SK-N-SH treated with all-trans-retinoic acid at 6 μM for 48 hours (cell line): Measurements from ENCODE around the gene UTS2.

Experiments used
- ATAC-seq: fragments of 200-7000 bp; cut with Tn5 transposase; 3 replicates; pipeline ENCODE4 v1.9.1; 2020; ENCODE audit warnings: mild to moderate bottlenecking, moderate library complexity
- BACH2 ChIP-seq: fragments of 250-450 bp; sonication (Bioruptor Pico); IDR thresholded peaks from 2 replicates; pipeline ENCODE4 v1.9.0; 2021; ENCODE audit warnings: mild to moderate bottlenecking, borderline replicate concordance
- CREB5 ChIP-seq: fragments of 250-450 bp; sonication (Bioruptor Pico); IDR thresholded peaks from 2 replicates; pipeline ENCODE4 v1.5.1; 2020; ENCODE audit warnings: low read depth, mild to moderate bottlenecking, moderate library complexity
- CSDC2 ChIP-seq: fragments of 250-450 bp; sonication (Bioruptor Pico); IDR thresholded peaks from 2 replicates; pipeline ENCODE4 v1.5.0; 2020; ENCODE audit warnings: mild to moderate bottlenecking, moderate library complexity
- ESRRG ChIP-seq: fragments of 250-450 bp; sonication (Bioruptor Pico); IDR thresholded peaks from 2 replicates; pipeline ENCODE4 v1.6.1; 2021; ENCODE audit warnings: mild to moderate bottlenecking
- GLIS3 ChIP-seq: fragments of 250-450 bp; sonication (Bioruptor Pico); IDR thresholded peaks from 2 replicates; pipeline ENCODE4 v1.5.0; 2020; ENCODE audit warnings: mild to moderate bottlenecking, moderate library complexity
- ISL1 ChIP-seq: fragments of 250-450 bp; sonication (Bioruptor Pico); IDR thresholded peaks from 2 replicates; pipeline ENCODE4 v2.1.2; 2022; ENCODE audit warnings: mild to moderate bottlenecking, moderate library complexity
- OSR1 ChIP-seq: fragments of 250-450 bp; sonication (Bioruptor Pico); IDR thresholded peaks from 2 replicates; pipeline ENCODE4 v1.8.0; 2022; ENCODE audit warnings: moderate library complexity, mild to moderate bottlenecking, inconsistent platforms
- PATZ1 ChIP-seq: fragments of 250-450 bp; sonication (Bioruptor Pico); IDR thresholded peaks from 2 replicates; pipeline ENCODE4 v1.8.0; 2020; ENCODE audit warnings: mild to moderate bottlenecking, moderate library complexity, borderline replicate concordance
- POU6F1 ChIP-seq: fragments of 250-450 bp; sonication (Bioruptor Pico); IDR thresholded peaks from 2 replicates; pipeline ENCODE4 v1.8.0; 2021; ENCODE audit warnings: low read depth, mild to moderate bottlenecking, moderate library complexity, borderline replicate concordance
- PPARA ChIP-seq: fragments of 250-450 bp; sonication (Bioruptor Pico); IDR thresholded peaks from 2 replicates; pipeline ENCODE4 v1.5.0; 2020; ENCODE audit warnings: mild to moderate bottlenecking, borderline replicate concordance
- RARB ChIP-seq: fragments of 250-450 bp; sonication (Bioruptor Pico); IDR thresholded peaks from 2 replicates; pipeline ENCODE4 v1.8.0; 2021; ENCODE audit warnings: mild to moderate bottlenecking, moderate library complexity
- SNAI2 ChIP-seq: fragments of 250-450 bp; sonication (Bioruptor Pico); IDR thresholded peaks from 2 replicates; pipeline ENCODE4 v1.5.0; 2020; ENCODE audit warnings: mild to moderate bottlenecking, moderate library complexity
- TCF4 ChIP-seq: fragments of 250-450 bp; sonication (Bioruptor Pico); IDR thresholded peaks from 2 replicates; pipeline ENCODE4 v1.8.0; 2021; ENCODE audit warnings: mild to moderate bottlenecking, moderate library complexity, borderline replicate concordance
- TOX ChIP-seq: fragments of 250-450 bp; sonication (Bioruptor Pico); IDR thresholded peaks from 2 replicates; pipeline ENCODE4 v1.8.0; 2021; ENCODE audit warnings: mild to moderate bottlenecking, moderate library complexity, borderline replicate concordance
- ZC3H10 ChIP-seq: fragments of 250-450 bp; sonication (Bioruptor Pico); IDR thresholded peaks from 2 replicates; pipeline ENCODE4 v1.5.1; 2021; ENCODE audit warnings: mild to moderate bottlenecking, moderate library complexity
- ZFP3 ChIP-seq: fragments of 250-450 bp; sonication (Bioruptor Pico); IDR thresholded peaks from 2 replicates; pipeline ENCODE4 v1.5.0; 2020; ENCODE audit warnings: mild to moderate bottlenecking, moderate library complexity
- ZFP30 ChIP-seq: fragments of 450-650 bp; formaldehyde crosslinking; IDR thresholded peaks from 2 replicates; pipeline ENCODE4 v1.5.0; 2022; ENCODE audit warnings: mild to moderate bottlenecking, moderate library complexity
- ZNF565 ChIP-seq: fragments of 450-650 bp; formaldehyde crosslinking; conservative IDR thresholded peaks from 2 replicates; pipeline ENCODE4 v1.5.0; 2020; ENCODE audit warnings: low read depth, mild to moderate bottlenecking, moderate library complexity
- ZNF70 ChIP-seq: fragments of 450-650 bp; formaldehyde crosslinking; IDR thresholded peaks from 2 replicates; pipeline ENCODE4 v1.5.0; 2020; ENCODE audit warnings: mild to moderate bottlenecking, moderate library complexity
- ZNF8 ChIP-seq: fragments of 450-650 bp; formaldehyde crosslinking; IDR thresholded peaks from 2 replicates; pipeline ENCODE4 v1.5.0; 2020; ENCODE audit warnings: mild to moderate bottlenecking, moderate library complexity
- TF ChIP-seq, protein P1 (sequence below): fragments of 250-450 bp; sonication (Bioruptor Pico); IDR thresholded peaks from 2 replicates; pipeline ENCODE4 v1.5.0; 2020; ENCODE audit warnings: mild to moderate bottlenecking, moderate library complexity
- TF ChIP-seq, protein P2 (sequence below): fragments of 250-450 bp; sonication (Bioruptor Pico); IDR thresholded peaks from 2 replicates; pipeline ENCODE4 v1.5.1; 2021; ENCODE audit warnings: mild to moderate bottlenecking, moderate library complexity

The UTS2 gene

GRCh38 chr1:7809742-7810141 is 43.1 kb downstream of the UTS2 start:
- no peak for TF ChIP-seq OSR1 (CRISPR knock-in tag)
- TF ChIP-seq ESRRG (CRISPR knock-in tag): no peak
- TF ChIP-seq ZC3H10 (CRISPR knock-in tag): no peak
- no peak for TF ChIP-seq TOX (CRISPR knock-in tag)
- no peak for TF ChIP-seq PATZ1 (CRISPR knock-in tag)
- TF ChIP-seq CREB5 (CRISPR knock-in tag): no peak
- TF ChIP-seq CSDC2: no peak
- TF ChIP-seq PPARA (CRISPR knock-in tag): no peak
- TF ChIP-seq, protein P1, sequence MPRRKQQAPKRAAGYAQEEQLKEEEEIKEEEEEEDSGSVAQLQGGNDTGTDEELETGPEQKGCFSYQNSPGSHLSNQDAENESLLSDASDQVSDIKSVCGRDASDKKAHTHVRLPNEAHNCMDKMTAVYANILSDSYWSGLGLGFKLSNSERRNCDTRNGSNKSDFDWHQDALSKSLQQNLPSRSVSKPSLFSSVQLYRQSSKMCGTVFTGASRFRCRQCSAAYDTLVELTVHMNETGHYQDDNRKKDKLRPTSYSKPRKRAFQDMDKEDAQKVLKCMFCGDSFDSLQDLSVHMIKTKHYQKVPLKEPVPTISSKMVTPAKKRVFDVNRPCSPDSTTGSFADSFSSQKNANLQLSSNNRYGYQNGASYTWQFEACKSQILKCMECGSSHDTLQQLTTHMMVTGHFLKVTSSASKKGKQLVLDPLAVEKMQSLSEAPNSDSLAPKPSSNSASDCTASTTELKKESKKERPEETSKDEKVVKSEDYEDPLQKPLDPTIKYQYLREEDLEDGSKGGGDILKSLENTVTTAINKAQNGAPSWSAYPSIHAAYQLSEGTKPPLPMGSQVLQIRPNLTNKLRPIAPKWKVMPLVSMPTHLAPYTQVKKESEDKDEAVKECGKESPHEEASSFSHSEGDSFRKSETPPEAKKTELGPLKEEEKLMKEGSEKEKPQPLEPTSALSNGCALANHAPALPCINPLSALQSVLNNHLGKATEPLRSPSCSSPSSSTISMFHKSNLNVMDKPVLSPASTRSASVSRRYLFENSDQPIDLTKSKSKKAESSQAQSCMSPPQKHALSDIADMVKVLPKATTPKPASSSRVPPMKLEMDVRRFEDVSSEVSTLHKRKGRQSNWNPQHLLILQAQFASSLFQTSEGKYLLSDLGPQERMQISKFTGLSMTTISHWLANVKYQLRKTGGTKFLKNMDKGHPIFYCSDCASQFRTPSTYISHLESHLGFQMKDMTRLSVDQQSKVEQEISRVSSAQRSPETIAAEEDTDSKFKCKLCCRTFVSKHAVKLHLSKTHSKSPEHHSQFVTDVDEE: no peak
- no peak for TF ChIP-seq SNAI2 (CRISPR knock-in tag)
- no peak for TF ChIP-seq ZNF70 (CRISPR knock-in tag)
- no peak for TF ChIP-seq ZFP30 (CRISPR knock-in tag)
- TF ChIP-seq, protein P2, sequence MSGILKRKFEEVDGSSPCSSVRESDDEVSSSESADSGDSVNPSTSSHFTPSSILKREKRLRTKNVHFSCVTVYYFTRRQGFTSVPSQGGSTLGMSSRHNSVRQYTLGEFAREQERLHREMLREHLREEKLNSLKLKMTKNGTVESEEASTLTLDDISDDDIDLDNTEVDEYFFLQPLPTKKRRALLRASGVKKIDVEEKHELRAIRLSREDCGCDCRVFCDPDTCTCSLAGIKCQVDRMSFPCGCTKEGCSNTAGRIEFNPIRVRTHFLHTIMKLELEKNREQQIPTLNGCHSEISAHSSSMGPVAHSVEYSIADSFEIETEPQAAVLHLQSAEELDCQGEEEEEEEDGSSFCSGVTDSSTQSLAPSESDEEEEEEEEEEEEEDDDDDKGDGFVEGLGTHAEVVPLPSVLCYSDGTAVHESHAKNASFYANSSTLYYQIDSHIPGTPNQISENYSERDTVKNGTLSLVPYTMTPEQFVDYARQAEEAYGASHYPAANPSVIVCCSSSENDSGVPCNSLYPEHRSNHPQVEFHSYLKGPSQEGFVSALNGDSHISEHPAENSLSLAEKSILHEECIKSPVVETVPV: no peak
- TF ChIP-seq ISL1 (CRISPR knock-in tag): no peak
- TF ChIP-seq RARB (CRISPR knock-in tag): no peak
- no peak for TF ChIP-seq TCF4 (CRISPR knock-in tag)
- no peak for TF ChIP-seq ZNF8 (CRISPR knock-in tag)
- TF ChIP-seq, all 23 proteins: peak for 0
- no peak for ATAC-seq

DNA sequence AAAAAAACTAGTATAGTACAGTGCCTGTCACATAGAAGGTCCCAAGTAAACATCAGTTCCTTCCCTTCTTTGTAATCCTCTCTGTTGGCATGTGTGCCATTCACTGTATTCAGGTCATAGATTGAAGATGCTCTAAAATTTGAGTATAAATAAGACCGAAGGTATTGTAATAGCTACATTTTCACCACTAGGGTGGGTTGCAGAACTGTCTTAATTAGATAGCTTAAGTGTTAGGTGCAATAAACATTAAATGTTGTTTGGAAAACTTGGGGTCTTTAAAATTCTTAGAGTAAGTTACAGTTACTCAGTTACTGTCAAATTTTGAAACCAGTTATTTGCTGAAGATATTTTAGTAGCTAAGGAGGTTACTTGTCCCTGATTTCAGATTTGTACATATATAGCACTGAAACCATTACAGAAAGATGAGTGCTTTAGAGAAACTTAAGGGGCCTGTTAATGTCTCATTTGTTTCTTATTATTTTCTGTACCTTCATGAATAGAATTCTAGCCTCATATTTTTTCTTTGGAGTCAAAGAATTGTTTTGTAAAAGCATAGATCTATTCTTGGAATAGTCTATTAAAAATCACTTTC is 44.5 kb downstream of the UTS2 start:
- ATAC-seq: peak; percentile 68; the same call in 2 of the 3 replicates
- TF ChIP-seq CSDC2: no peak
- TF ChIP-seq PATZ1 (CRISPR knock-in tag): no peak
- TF ChIP-seq CREB5 (CRISPR knock-in tag): no peak
- TF ChIP-seq, all 23 proteins: peak for 0

DNA sequence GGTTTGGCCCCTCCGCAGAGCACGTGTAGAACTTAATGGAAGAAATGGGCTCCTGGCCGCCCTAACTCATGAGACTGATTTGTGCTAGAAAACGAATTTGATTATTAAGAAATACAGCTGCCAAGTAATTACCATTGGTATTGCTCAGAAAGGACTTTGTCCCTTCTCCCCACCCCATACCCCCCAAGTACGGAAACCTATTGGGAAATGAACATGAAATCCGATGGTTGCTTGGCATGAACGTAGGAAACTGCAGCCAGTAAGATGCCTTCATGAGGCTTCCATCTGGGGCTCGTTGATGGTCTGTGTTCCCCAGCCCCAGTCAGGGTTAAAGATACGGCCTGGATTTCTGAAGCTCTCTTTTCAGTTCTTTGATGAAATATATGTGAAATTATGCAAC is 47.4 kb downstream of the UTS2 start:
- TF ChIP-seq PPARA (CRISPR knock-in tag): no peak
- TF ChIP-seq ZNF565: no peak
- no peak for TF ChIP-seq POU6F1 (CRISPR knock-in tag)
- no peak for TF ChIP-seq CREB5 (CRISPR knock-in tag)
- TF ChIP-seq ESRRG (CRISPR knock-in tag): no peak
- no peak for TF ChIP-seq TOX (CRISPR knock-in tag)
- TF ChIP-seq BACH2 (CRISPR knock-in tag): no peak
- TF ChIP-seq GLIS3 (CRISPR knock-in tag): no peak
- no peak for TF ChIP-seq ZFP3 (CRISPR knock-in tag)
- TF ChIP-seq OSR1 (CRISPR knock-in tag): no peak
- TF ChIP-seq ZNF70 (CRISPR knock-in tag): no peak
- no peak for ATAC-seq
